GM12891 (cell line): ENCODE measurements around the gene TRAFD1.

Source experiments
- POLR2A ChIP-seq: IDR thresholded peaks from 2 replicates; pipeline ENCODE4 v1.6.1; 2011; ENCODE audit warnings: low read depth, low read length, control low read depth
- POLR2AphosphoS5 ChIP-seq: IDR thresholded peaks from 2 replicates; pipeline ENCODE4 v1.6.1; 2011; ENCODE audit warnings: low read depth, low read length, control low read depth
- POU2F2 ChIP-seq: IDR thresholded peaks from 2 replicates; pipeline ENCODE4 v1.6.1; 2011; ENCODE audit warnings: low read depth, mild to moderate bottlenecking, control low read depth, low read length, moderate library complexity
- SPI1 ChIP-seq: IDR thresholded peaks from 2 replicates; pipeline ENCODE4 v1.6.1; 2011; ENCODE audit warnings: low read depth, low read length, control low read depth
- TAF1 ChIP-seq: IDR thresholded peaks from 2 replicates; pipeline ENCODE4 v1.6.1; 2011; ENCODE audit warnings: low read depth, low read length, control low read depth

DNA sequence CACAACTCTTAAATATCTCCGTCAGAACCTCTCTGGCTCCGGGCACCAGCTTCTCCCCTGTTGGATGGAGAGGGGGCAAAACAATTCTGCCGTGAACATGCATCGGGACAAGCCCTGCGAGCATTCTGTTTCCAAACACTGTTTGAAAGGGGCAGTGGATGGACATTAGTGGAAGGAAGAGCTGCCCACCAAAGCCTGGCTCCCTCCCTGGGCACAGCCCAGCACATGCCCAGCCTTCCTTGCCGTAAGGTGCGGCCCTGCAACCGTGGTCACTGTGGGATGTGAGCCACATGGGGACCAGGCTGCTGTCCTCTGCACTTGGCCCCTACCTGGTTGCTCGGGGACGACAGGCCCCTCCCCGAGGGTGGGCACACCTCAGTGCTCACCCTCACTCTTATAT is 54.0 kb downstream of the TRAFD1 start:
- TF ChIP-seq POLR2A (no peak), TAF1 (no peak), POLR2AphosphoS5 (no peak), SPI1 (no peak), POU2F2 (no peak)
